WTC11 (cell line): ENCODE data around the gene PI4K2B.

Source experiments
- CBFB ChIP-seq: sonication (generic); formaldehyde crosslinking; IDR thresholded peaks from 2 replicates; pipeline ENCODE4 v1.8.1; 2022; ENCODE audit warnings: mild to moderate bottlenecking, low read depth, missing genetic modification reagents
- ESRRA ChIP-seq: sonication (generic); formaldehyde crosslinking; IDR thresholded peaks from 2 replicates; pipeline ENCODE4 v1.8.1; 2022; ENCODE audit warnings: mild to moderate bottlenecking, missing genetic modification reagents, borderline replicate concordance
- NR1H2 ChIP-seq: sonication (generic); formaldehyde crosslinking; IDR thresholded peaks from 2 replicates; pipeline ENCODE4 v1.9.0; 2021; ENCODE audit warnings: mild to moderate bottlenecking, moderate library complexity, missing genetic modification reagents
- NR3C1 ChIP-seq: sonication (generic); formaldehyde crosslinking; conservative IDR thresholded peaks from 2 replicates; pipeline ENCODE4 v1.8.1; 2023; ENCODE audit warnings: low read depth, mild to moderate bottlenecking, missing genetic modification reagents
- TP53 ChIP-seq: sonication (generic); formaldehyde crosslinking; IDR thresholded peaks from 2 replicates; pipeline ENCODE4 v1.8.1; 2023; ENCODE audit warnings: mild to moderate bottlenecking, missing genetic modification reagents
- TF ChIP-seq, protein P1 (sequence below): fragments of 200-600 bp; IDR thresholded peaks from 2 replicates; pipeline ENCODE4 v1.8.0; 2022; ENCODE audit warnings: antibody characterized with exemption
- TF ChIP-seq, protein P2 (sequence below): sonication (generic); formaldehyde crosslinking; IDR thresholded peaks from 2 replicates; pipeline ENCODE4 v1.8.1; 2023; ENCODE audit warnings: mild to moderate bottlenecking, missing genetic modification reagents, moderate library complexity
- TF ChIP-seq, protein P3 (sequence below): sonication (generic); formaldehyde crosslinking; IDR thresholded peaks from 2 replicates; pipeline ENCODE4 v1.8.1; 2023; ENCODE audit warnings: mild to moderate bottlenecking, missing genetic modification reagents
- TF ChIP-seq, protein P4 (sequence below): sonication (generic); formaldehyde crosslinking; IDR thresholded peaks from 2 replicates; pipeline ENCODE4 v1.8.1; 2022; ENCODE audit warnings: low read depth, missing genetic modification reagents, borderline replicate concordance
- TF ChIP-seq, protein P5 (sequence below): fragments of 250-450 bp; sonication (Bioruptor Pico); IDR thresholded peaks from 2 replicates; pipeline ENCODE4 v1.8.0; 2021; ENCODE audit warnings: mild to moderate bottlenecking

DNA sequence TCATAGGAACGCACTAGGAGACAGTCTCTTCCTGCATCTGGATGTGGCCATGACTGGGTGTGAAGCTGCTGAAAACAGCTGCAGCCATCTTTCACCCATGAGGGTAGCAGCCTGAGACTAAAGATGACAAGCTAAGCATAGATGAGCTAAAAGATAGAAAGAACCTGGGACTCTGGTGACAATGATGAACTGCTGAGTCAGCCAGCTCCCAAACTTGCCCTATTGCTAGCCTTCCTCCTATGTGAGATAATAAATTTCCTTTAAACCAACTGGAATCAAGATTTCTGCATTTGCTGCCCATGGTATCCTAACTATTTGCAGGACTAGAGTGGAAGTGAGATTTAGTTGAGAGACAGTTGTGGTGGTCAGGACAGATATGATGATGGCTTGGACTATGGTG is 21.0 kb upstream of the PI4K2B start:
- TF ChIP-seq, protein P1, sequence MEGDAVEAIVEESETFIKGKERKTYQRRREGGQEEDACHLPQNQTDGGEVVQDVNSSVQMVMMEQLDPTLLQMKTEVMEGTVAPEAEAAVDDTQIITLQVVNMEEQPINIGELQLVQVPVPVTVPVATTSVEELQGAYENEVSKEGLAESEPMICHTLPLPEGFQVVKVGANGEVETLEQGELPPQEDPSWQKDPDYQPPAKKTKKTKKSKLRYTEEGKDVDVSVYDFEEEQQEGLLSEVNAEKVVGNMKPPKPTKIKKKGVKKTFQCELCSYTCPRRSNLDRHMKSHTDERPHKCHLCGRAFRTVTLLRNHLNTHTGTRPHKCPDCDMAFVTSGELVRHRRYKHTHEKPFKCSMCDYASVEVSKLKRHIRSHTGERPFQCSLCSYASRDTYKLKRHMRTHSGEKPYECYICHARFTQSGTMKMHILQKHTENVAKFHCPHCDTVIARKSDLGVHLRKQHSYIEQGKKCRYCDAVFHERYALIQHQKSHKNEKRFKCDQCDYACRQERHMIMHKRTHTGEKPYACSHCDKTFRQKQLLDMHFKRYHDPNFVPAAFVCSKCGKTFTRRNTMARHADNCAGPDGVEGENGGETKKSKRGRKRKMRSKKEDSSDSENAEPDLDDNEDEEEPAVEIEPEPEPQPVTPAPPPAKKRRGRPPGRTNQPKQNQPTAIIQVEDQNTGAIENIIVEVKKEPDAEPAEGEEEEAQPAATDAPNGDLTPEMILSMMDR, result no peak
- TF ChIP-seq TP53 (CRISPR knock-in tag) (no peak), CBFB (CRISPR knock-in tag) (no peak), NR1H2 (CRISPR knock-in tag) (no peak), ESRRA (no peak), NR3C1 (CRISPR knock-in tag) (no peak)
- TF ChIP-seq, protein P2, sequence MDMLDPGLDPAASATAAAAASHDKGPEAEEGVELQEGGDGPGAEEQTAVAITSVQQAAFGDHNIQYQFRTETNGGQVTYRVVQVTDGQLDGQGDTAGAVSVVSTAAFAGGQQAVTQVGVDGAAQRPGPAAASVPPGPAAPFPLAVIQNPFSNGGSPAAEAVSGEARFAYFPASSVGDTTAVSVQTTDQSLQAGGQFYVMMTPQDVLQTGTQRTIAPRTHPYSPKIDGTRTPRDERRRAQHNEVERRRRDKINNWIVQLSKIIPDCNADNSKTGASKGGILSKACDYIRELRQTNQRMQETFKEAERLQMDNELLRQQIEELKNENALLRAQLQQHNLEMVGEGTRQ (CRISPR knock-in tag), result no peak
- TF ChIP-seq, protein P3, sequence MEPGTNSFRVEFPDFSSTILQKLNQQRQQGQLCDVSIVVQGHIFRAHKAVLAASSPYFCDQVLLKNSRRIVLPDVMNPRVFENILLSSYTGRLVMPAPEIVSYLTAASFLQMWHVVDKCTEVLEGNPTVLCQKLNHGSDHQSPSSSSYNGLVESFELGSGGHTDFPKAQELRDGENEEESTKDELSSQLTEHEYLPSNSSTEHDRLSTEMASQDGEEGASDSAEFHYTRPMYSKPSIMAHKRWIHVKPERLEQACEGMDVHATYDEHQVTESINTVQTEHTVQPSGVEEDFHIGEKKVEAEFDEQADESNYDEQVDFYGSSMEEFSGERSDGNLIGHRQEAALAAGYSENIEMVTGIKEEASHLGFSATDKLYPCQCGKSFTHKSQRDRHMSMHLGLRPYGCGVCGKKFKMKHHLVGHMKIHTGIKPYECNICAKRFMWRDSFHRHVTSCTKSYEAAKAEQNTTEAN, result no peak
- TF ChIP-seq, protein P4, sequence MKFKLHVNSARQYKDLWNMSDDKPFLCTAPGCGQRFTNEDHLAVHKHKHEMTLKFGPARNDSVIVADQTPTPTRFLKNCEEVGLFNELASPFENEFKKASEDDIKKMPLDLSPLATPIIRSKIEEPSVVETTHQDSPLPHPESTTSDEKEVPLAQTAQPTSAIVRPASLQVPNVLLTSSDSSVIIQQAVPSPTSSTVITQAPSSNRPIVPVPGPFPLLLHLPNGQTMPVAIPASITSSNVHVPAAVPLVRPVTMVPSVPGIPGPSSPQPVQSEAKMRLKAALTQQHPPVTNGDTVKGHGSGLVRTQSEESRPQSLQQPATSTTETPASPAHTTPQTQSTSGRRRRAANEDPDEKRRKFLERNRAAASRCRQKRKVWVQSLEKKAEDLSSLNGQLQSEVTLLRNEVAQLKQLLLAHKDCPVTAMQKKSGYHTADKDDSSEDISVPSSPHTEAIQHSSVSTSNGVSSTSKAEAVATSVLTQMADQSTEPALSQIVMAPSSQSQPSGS (CRISPR knock-in tag), result no peak
- TF ChIP-seq, protein P5, sequence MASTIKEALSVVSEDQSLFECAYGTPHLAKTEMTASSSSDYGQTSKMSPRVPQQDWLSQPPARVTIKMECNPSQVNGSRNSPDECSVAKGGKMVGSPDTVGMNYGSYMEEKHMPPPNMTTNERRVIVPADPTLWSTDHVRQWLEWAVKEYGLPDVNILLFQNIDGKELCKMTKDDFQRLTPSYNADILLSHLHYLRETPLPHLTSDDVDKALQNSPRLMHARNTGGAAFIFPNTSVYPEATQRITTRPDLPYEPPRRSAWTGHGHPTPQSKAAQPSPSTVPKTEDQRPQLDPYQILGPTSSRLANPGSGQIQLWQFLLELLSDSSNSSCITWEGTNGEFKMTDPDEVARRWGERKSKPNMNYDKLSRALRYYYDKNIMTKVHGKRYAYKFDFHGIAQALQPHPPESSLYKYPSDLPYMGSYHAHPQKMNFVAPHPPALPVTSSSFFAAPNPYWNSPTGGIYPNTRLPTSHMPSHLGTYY (CRISPR knock-in tag), result no peak
